Keratinocyte (primary cell): ENCODE measurements around the gene GRIK4.

Experiments used
- EZH2 ChIP-seq: IDR thresholded peaks from one replicate; pipeline ENCODE4 v1.6.1; 2012; ENCODE audit warnings: inconsistent platforms, mild to moderate bottlenecking, low read length, moderate library complexity
- TF ChIP-seq, protein P1 (sequence below), 3 experiments: IDR thresholded peaks in 1 of 3; conservative IDR thresholded peaks in 1 of 3; optimal IDR thresholded peaks in 1 of 3; 2 replicates in 2 of 3; 3 replicates in 1 of 3; pipeline versions ENCODE3 to v1.5.1; 2011; ENCODE audit warnings: low read length in 3 of 3, mild to moderate bottlenecking in 3 of 3, moderate library complexity in 2 of 3, control low read depth in 1 of 3, inconsistent platforms in 1 of 3; ENCODE audit not compliant: insufficient read depth in 2 of 3; ENCODE audit errors: extremely low read depth in 1 of 3

DNA sequence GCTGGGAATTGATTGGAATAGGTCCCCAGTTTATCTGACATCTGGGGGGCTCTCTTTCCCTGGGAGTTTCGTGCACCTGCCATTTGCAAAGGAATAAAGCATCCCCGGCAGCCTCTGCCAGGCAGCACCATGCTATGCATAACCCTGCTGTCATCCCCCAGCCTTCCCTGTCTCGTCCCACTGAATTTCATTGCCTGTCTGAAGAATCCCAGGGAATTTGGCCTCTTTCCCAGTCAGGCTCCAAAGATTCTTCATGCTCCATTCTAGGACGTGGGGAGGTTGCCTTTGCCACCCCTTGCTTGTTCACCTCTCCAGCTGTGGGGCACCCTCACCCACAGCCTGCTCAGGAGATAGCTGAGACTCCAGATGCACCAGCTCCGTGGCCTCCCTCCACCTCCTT, 317.3 kb downstream of the GRIK4 start:
- TF ChIP-seq, protein P1, sequence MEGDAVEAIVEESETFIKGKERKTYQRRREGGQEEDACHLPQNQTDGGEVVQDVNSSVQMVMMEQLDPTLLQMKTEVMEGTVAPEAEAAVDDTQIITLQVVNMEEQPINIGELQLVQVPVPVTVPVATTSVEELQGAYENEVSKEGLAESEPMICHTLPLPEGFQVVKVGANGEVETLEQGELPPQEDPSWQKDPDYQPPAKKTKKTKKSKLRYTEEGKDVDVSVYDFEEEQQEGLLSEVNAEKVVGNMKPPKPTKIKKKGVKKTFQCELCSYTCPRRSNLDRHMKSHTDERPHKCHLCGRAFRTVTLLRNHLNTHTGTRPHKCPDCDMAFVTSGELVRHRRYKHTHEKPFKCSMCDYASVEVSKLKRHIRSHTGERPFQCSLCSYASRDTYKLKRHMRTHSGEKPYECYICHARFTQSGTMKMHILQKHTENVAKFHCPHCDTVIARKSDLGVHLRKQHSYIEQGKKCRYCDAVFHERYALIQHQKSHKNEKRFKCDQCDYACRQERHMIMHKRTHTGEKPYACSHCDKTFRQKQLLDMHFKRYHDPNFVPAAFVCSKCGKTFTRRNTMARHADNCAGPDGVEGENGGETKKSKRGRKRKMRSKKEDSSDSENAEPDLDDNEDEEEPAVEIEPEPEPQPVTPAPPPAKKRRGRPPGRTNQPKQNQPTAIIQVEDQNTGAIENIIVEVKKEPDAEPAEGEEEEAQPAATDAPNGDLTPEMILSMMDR (optimal IDR thresholded peaks at IDR 0.05 in 1 of 3, IDR thresholded peaks at IDR 0.05 in 1 of 3, conservative IDR thresholded peaks at IDR 0.05 in 1 of 3; ENCODE audit: extremely low read depth in 1 of 3, insufficient read depth in 2 of 3, low read length in 3 of 3): no peak
- no peak for TF ChIP-seq EZH2
